Stimulated activated memory B cell treated with anti-CD40 and anti-IgM and Interleukin-4, amounts not matched to agents 10 μg/mL and 1 μg/mL and 100 μg/mL, for 72 hours (primary cell): ENCODE results near the gene VPS25.
"Not testable (repeated sequence)": the region's sequence is repeated elsewhere in the genome, so short reads cannot be mapped to it uniquely, and the experiment has no call there.

Experiments
- ATAC-seq: fragments of 150-1000 bp; cut with Tn5 transposase; 2 replicates; pipeline ENCODE4 v1.10.0; 2021
- H3K27ac Mint-ChIP-seq: one replicate; pipeline ENCODE4 v1.8.0; 2022; ENCODE audit warnings: mild to moderate bottlenecking, mixed read lengths
- H3K27me3 Mint-ChIP-seq: one replicate; pipeline ENCODE4 v1.8.0; 2022; ENCODE audit warnings: mixed read lengths
- H3K36me3 Mint-ChIP-seq: one replicate; pipeline ENCODE4 v1.8.0; 2022; ENCODE audit warnings: mixed read lengths
- H3K4me1 Mint-ChIP-seq: one replicate; pipeline ENCODE4 v1.8.0; 2022; ENCODE audit warnings: mixed read lengths
- H3K4me3 Mint-ChIP-seq: one replicate; pipeline ENCODE4 v1.8.0; 2022; ENCODE audit warnings: mild to moderate bottlenecking, moderate library complexity, mixed read lengths
- H3K9me3 Mint-ChIP-seq: one replicate; pipeline ENCODE4 v1.8.0; 2022; ENCODE audit warnings: mixed read lengths

The VPS25 gene

DNA sequence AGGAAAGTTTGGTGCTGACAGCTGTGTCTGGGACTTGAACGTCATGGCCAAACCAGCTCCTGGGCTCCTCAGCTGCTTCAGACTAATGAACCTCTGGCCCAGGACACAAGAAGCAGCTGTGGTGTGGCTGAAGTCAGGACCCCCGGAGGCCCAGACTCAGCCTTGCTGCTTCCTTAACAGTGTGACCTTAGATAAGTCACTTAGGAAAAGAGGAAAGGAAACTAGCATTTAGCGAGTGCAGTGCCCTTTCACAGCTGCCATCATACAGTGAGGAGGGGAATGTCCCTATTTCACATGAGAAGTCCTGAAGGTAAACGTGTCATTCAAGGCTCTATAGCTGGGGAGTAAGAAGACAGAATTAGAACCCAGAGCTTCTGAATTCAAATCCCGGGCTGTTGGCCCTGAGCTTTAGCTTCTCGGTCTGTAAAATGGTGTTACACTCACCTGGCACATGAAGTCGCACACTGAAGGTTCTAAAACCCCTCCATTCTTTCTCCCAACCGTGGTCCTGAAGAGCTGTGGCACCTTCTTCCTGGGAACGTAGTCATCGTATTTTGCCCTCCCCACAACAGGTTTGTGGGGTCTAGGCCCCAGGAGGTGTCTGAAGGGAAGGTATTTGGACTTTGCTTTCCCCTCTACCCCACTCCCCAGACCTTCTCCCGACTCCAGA is 13.1 kb upstream of the VPS25 start:
- H3K27me3 Mint-ChIP-seq = peaks cover 35% of the 10 kb centered on the region
- no peaks in the 10 kb centered on the region for H3K36me3 Mint-ChIP-seq
- H3K27ac Mint-ChIP-seq = peak overlapping the region; percentile 63
- peak; percentile 88 for ATAC-seq
- H3K4me3 Mint-ChIP-seq = peak overlapping the region; percentile 66
- H3K9me3 Mint-ChIP-seq = no peaks in the 10 kb centered on the region
- peaks cover 30% of the 10 kb centered on the region for H3K4me1 Mint-ChIP-seq

DNA sequence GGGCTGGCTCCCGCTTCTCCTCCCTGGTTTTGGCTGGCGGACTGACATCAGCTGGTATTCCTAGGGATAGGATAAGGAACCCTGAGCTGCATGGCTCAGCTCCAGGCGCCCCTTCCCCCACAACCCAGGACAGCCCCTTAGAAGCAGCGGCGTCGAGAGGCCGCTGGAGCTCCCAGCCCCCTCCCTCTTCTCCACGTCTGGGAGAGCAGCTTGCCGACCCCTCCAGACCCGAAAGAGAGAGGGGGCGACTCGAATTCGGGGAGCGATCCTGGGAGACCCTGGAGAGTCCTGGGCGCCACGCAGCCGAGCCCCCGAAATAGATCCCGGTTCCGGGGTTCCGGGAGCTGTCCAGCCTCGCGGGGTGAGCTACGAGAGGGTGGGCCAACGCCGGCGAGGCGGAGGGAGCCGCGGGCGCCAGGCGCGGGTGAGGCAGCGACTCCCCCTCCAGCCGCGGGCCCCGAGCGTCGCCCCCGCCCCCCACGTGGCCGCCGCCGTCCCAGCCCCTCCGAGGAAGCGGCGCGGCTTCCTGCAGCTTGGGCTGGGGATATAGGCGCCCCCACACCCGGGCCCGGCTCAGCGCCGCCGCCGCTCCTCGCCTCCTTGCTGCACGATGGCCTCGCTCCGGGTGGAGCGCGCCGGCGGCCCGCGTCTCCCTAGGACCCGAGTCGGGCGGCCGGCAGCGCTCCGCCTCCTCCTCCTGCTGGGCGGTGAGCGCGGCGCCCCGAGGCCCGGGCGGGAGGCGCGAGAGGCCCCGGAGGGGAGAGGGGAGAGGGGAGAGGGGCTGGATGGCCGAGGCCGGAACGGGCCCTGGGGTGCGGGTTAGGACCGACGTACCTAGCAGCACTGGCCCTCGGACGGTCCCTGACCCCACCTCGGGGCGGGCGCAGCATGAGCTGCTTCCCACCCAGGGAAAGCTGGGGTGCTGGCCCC is 12.3 kb upstream of the VPS25 start, which contains the start of gene RAMP2:
Gene RAMP2, plus strand, starts transcription at position 576 of the 930 bp plus-strand sequence. Its CDS starts 35 bp downstream, at position 611.
- Mint-ChIP-seq H3K9me3 (no peaks in the 10 kb centered on the region), H3K4me3 (peak within 1 kb of the TSS; percentile 66), H3K27me3 (peaks cover 39% of the 10 kb centered on the region), H3K27ac (peak within 1 kb of the TSS; percentile 63), H3K36me3 (no peaks in the 10 kb centered on the region), H3K4me1 (peaks cover 30% of the 10 kb centered on the region)
- peak; percentile 46 for ATAC-seq

DNA sequence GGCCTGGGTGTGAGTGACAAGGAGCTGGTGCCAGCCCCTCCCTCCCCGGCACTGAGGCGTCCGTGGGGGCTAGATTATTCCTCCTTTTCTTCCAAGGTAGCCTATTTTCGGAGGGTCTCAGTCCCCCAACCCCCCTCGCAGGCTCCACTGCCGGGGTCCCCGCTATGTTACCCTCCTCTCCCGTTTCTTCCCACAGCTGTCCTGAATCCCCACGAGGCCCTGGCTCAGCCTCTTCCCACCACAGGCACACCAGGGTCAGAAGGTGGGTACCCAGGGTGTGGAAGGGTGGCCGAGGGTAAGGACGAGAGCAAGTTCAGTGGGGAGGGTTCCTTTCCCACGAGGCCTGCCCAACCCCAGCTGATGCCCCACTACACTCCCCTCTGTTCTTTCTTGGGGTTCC is 11.6 kb upstream of the VPS25 start:
- no peaks in the 10 kb centered on the region for H3K36me3 Mint-ChIP-seq
- H3K9me3 Mint-ChIP-seq = no peaks in the 10 kb centered on the region
- no peak for ATAC-seq
- H3K27me3 Mint-ChIP-seq = peaks cover 38% of the 10 kb centered on the region
- H3K4me3 Mint-ChIP-seq = peak overlapping the region; percentile 47
- peaks cover 30% of the 10 kb centered on the region for H3K4me1 Mint-ChIP-seq
- peak overlapping the region; percentile 5 for H3K27ac Mint-ChIP-seq

DNA sequence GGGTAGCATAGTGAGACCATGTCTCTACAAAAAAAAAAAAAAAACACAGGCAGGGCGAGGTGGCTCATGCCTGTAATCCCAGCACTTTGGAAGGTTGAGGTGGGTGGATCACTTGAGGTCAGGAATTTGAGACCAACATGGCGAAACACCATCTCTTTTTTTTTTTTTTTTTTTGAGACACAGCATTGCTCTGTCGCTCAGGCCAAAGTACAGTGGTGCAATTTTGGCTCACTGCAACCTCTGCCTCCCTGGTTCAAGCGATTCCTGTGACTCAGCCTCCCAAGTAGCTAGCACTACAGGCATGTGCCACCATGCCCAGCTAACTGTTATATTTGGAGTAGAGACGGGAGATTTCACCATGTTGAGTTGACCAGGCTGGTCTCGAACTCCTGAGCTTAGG is 7.1 kb upstream of the VPS25 start:
- H3K9me3 Mint-ChIP-seq = no peaks in the 10 kb centered on the region
- no peak overlapping the region for H3K27ac Mint-ChIP-seq
- no peak for ATAC-seq
- no peaks in the 10 kb centered on the region for H3K36me3 Mint-ChIP-seq
- peaks cover 57% of the 10 kb centered on the region for H3K27me3 Mint-ChIP-seq
- H3K4me3 Mint-ChIP-seq = no peak overlapping the region
- peaks cover 12% of the 10 kb centered on the region for H3K4me1 Mint-ChIP-seq

DNA sequence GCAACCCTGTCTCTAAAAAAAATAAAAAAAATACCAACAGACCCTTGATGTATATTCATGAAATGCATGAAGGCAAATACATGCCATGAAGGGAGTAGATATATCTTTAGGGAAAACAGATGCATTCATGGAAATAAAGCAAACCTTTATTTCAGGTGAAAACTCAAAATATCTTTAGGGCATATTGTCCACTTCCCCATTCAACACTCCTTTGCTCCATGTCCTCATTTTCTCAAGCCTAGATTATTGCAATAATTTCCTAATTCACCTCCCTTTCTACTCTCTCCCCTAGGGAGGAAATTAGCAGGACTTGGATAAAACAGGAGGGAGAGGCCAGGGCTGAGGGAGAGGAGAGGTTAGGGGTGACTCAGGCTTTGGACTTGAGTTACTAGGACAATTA is 5.7 kb upstream of the VPS25 start:
- no peak overlapping the region for H3K27ac Mint-ChIP-seq
- no peak for ATAC-seq
- H3K4me3 Mint-ChIP-seq = no peak overlapping the region
- peaks cover 44% of the 10 kb centered on the region for H3K27me3 Mint-ChIP-seq
- H3K4me1 Mint-ChIP-seq = peaks cover 13% of the 10 kb centered on the region
- no peaks in the 10 kb centered on the region for H3K9me3 Mint-ChIP-seq
- H3K36me3 Mint-ChIP-seq = no peaks in the 10 kb centered on the region

DNA sequence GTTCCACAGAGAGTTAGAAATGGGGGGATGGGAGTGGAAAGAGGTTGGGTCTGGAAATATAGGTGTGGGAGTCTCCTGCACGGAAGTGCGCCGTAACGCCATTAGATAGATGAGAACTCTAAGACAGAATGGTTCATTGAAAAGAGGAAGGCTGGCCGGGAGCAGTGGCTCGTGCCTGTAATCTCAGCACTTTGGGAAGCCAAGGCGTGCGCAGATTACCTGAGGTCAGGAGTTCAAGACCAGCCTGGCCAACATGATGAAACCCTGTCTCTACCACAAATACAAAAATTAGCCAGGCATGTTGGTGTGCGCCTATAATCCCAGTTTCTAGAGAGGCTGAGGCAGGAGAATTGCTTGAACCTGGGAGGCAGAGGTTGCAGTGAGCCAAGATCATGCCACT is 5.2 kb upstream of the VPS25 start:
- not testable (repeated sequence) for H3K4me3 Mint-ChIP-seq, H3K9me3 Mint-ChIP-seq, ATAC-seq, H3K36me3 Mint-ChIP-seq, H3K27ac Mint-ChIP-seq
- H3K27me3 Mint-ChIP-seq = peaks cover 39% of the 10 kb centered on the region
- peaks cover 17% of the 10 kb centered on the region for H3K4me1 Mint-ChIP-seq

DNA sequence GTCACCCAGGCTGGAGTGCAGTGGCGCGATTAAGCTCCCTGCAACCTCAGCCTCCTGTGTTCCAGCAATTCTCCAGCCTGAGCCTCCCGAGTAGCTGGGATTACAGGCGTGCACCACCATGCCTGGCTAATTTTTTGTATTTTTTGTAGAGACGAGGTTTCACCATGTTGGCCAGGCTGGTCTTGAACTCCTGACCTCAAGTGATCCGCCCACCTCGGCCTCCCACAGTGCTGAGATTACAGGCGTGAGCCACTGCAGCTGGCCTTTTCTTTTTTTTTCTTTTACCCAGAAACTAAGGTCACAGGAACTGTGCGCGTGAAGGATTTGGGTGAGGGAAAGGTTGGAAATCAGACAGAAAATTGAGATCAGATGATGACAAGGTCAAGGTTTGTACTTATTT is 3.3 kb upstream of the VPS25 start:
- H3K36me3 Mint-ChIP-seq, H3K9me3 Mint-ChIP-seq, H3K27ac Mint-ChIP-seq, H3K4me3 Mint-ChIP-seq, ATAC-seq: not testable (repeated sequence)
- Mint-ChIP-seq H3K4me1 (peaks cover 29% of the 10 kb centered on the region), H3K27me3 (peaks cover 30% of the 10 kb centered on the region)

DNA sequence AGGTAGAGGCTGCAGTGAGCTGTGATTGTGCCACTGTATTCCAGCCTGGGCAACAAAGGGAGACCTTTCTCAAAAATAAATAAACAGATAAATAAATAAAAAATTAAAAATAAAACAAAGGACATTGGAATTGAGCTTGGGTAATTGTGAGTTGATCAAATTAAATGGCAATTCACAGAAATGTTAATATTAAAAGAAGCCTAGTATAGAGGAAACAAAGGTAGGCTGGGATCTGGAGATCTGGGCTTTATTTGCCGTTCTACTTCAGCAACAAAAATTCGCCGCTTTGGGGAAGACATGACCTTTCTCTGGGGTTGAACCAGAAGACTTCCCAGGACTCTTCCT is 332 bp upstream of the VPS25 start:
- ATAC-seq = no peak

DNA sequence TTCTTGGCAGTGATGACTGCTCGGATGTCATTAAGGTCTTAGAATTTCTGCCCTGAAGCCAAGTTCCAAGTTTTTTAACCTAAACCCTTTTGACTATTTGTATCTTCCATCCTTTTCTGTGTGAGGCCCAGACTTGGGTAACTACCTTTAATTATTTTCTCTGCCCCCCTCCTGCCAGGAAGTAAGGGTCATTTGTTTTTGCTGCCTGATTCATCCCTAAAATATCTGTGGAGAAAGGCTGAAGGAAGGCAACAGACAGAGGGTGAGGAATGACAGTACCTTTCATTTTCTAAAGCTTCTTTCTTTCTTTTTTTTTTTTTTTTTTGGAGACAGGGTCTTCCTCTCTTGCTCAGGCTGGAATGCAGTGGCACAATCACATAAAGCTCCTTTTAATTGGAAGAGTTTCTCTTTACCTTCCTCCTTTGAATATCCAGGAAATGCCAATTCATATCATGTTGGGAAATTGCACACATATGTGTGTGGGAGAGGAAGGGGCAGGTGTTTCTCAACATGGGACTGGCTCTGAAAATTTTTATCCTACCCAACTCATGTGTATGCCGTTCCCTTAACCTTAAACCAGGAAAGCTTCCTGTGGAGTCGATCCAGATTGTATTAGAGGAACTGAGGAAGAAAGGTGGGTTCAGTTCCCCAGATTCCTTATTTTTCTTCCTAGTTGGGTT is 957 bp downstream of the VPS25 start:
- Mint-ChIP-seq H3K4me3 (peak overlapping the region; percentile 100), H3K36me3 (peaks cover 38% of the 10 kb centered on the region)

More for the DNA sequence above, 332 bp upstream of the VPS25 start:
- Mint-ChIP-seq H3K4me1 (peaks cover 37% of the 10 kb centered on the region), H3K27ac (peak overlapping the region; percentile 98), H3K9me3 (no peaks in the 10 kb centered on the region), H3K4me3 (peak overlapping the region; percentile 100), H3K36me3 (peaks cover 28% of the 10 kb centered on the region), H3K27me3 (peaks cover 10% of the 10 kb centered on the region)

DNA sequence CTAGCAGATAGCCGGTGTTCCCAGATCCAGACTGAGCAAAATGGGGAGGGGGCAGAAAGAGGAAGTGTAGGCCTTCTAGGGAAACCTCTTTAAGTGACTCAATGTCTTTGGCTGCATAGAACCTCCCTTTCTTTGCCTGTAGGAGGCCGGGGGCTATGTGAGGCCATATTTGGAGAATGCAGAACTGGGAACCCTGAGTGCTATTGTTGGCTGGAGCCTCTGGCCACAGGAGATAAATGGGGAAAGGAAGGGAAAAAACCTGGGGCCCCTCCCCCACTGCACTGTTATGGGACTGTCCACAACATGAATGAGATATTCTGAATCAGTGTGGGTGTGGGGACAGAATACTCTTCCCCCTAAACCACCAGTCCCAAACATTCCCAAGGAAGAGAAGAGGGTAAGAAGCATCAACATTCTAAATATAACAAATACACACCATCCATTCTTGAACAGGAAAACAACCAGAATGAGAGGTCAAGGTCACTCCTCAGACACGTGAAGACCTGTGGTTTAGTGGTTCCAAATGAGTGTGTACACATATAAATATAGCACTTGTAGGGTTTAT is 2.4 kb downstream of the VPS25 start:
- Mint-ChIP-seq H3K27ac (no peak overlapping the region), H3K36me3 (peaks cover 48% of the 10 kb centered on the region), H3K4me3 (no peak overlapping the region), H3K9me3 (no peaks in the 10 kb centered on the region), H3K4me1 (peaks cover 48% of the 10 kb centered on the region), H3K27me3 (peaks cover 12% of the 10 kb centered on the region)
- ATAC-seq = peak; percentile 60

More for the DNA sequence above, 957 bp downstream of the VPS25 start:
- Mint-ChIP-seq H3K27me3 (peaks cover 2% of the 10 kb centered on the region), H3K9me3 (no peaks in the 10 kb centered on the region), H3K27ac (peak overlapping the region; percentile 98), H3K4me1 (peaks cover 37% of the 10 kb centered on the region)
- ATAC-seq = no peak

DNA sequence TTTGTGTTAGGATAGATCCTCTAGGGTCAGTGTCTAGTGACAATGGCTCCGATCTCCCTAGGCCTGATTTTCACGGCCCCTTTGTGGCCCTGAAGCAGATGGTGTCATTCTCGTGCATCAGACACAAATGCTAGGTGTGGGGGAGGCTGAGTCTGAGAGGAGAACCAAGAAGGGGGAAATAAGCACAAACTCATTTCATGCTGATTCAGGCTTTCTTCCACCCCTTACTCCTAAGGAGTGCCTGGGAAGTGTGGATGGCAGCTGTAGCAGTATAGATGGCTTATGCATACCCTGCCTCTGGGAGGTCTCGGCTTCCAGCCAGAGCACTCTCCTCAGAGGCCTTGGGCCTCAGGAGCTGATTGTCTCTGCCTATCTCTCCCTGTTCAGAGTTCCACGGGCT is 5.3 kb downstream of the VPS25 start:
- Mint-ChIP-seq H3K4me1 (peaks cover 46% of the 10 kb centered on the region), H3K27ac (no peak overlapping the region), H3K4me3 (no peak overlapping the region), H3K9me3 (no peaks in the 10 kb centered on the region), H3K27me3 (peaks cover 35% of the 10 kb centered on the region), H3K36me3 (peaks cover 48% of the 10 kb centered on the region)
- no peak for ATAC-seq

DNA sequence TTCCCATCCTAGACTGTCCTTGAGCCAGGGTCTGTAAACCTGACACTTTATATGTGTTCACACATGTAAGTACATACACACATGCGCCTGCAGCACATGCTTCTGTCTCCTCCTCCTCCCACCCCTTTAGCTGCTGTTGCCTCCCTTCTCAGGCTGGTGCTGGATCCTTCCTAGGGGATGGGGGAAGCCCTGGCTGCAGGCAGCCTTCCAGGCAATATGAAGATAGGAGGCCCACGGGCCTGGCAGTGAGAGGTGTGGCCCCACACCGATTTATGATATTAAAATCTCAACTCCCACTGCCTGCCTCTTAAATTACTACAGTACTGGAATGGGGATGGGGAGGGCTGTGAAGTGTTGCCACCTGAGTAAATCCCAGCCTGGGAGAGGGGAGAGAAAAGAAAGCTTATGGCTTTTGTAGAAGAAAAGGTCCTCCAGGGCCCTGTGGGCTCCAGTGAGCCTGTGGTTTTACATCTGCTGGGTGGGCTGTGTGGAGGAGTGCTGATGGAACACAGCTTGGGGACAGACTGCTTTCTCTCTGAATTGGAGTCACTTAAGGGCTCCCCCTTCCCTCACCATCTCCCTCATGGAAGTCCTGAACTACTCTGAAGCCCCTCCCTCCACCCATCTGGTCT is 6.2 kb downstream of the VPS25 start:
- no peaks in the 10 kb centered on the region for H3K9me3 Mint-ChIP-seq
- no peak overlapping the region for H3K4me3 Mint-ChIP-seq
- peaks cover 43% of the 10 kb centered on the region for H3K27me3 Mint-ChIP-seq
- ATAC-seq = no peak
- peaks cover 48% of the 10 kb centered on the region for H3K36me3 Mint-ChIP-seq
- no peak overlapping the region for H3K27ac Mint-ChIP-seq
- peaks cover 47% of the 10 kb centered on the region for H3K4me1 Mint-ChIP-seq

DNA sequence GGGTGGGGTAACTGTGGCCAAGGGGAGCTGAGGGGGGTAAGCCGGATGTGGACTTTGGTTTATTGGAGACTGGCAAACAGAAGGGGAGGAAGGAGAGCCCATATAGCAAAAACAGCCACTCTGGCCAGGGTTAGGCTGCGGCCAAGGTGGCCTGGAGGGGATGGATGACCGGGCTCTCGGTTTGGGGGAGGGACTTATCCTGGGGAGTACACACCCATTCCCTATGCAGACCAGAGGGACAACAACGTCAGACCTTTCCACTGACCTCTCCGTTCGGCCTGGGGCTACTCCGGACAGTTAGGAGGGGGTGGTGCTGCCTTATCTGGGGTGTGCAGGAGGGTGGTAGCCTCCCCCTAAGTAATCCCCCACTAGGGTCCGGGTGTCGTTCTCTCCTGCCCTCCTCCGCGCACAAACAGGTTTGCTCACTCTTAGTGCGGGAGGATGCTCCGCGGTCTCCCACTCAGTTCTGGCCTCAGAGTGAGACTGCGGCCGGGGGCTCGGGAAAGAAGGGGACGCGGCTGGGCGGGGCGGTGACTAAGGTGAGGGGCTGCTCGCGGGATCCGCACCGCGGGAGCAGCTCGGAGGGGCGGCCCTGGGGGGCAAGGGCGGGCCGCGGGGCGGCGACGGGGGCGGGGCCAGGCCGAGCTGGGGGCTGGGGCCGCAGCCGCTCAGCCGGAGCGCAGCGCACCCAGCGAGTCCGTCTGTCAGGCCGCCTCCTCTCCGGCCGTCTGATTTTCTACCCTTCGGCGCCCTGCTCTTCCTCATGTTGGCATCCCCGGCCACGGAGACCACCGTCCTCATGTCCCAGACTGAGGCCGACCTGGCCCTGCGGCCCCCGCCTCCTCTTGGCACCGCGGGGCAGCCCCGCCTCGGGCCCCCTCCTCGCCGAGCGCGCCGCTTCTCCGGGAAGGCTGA is 6.9 kb downstream of the VPS25 start, which contains the start of gene WNK4:
Gene WNK4, plus strand, starts transcription at position 675 of the 915 bp plus-strand sequence. Its CDS starts 89 bp downstream, at position 764.
- Mint-ChIP-seq H3K27ac (no peak within 1 kb of the TSS), H3K4me1 (peaks cover 47% of the 10 kb centered on the region), H3K27me3 (peaks cover 51% of the 10 kb centered on the region), H3K9me3 (no peaks in the 10 kb centered on the region), H3K4me3 (no peak within 1 kb of the TSS), H3K36me3 (peaks cover 42% of the 10 kb centered on the region)
- peak; percentile 18 for ATAC-seq
